ENCODE measurements around the gene PPP1CA.

PPP1CA gene

DNA sequence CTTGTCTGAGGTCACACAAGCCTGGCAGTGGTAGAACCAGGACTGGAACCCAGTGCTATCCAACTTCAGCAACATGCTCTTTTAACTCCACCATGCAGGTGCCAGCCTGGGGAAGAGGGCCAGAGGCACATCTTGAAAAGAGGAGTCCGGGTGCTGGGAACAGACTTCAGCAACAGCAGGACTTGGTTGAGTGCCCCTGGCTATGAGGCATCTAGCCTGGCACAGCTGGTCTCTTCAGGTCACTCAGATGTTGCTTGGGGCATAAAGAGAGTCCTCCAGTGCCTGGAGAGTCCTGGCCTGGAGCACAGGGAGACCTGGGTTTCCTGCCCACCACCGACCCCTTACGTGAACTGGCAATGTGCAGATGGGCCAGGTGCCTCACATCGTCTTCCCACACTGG lies 23.1 kb downstream of the PPP1CA start:
- H3K4me3 ChIP-seq (ENCODE audit: low read depth, low read length) = no peak overlapping the region

DNA sequence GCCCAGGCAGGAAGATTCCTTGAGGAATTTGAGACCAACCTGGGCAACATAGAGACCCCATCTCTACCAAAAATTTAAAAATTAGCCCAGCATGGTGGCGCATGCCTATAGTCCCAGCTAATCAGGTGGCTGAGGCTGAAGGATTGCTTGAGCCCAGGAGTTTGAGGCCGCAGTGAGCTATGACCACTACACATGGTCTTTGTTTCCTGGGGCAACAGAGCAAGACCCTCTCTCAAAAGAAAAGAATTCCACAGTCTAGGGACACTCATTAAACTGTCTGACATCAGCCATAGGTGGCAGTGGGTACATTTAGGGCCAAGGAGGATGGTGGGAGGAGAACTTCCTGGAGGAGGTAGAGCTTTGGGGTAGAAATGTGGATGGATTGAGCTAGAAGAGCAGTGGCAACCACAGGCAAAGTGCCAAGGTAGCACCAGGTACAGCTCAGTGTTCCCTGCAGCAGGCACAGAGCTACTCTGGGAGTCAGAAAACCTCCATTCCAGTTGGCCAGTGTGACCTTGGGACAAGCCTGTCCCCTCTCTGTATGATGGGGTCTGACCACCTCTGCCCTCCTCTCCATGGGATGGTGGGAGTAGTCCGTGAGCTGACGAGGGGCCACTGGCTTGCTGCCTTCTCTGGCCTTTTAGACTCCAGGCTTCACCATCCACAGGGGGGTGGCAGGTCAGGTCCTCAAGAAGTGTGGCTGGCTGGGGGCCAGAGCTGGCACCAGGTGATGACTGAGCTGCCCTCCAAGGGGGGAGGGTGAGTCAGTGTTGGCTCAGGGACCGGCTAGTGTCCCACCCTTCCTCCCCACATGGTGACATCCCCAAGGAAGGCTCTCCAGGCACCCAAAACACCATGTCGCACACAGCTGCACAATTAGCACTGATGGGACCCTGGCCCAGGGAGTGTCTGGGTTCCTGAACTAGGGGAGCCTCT lies 24.5 kb downstream of the PPP1CA start:
- DNase-seq (ENCODE audit: low read depth) = no peak
- no peak overlapping the region for H3K4me3 ChIP-seq (ENCODE audit: low read depth, low read length)
- TF ChIP-seq CTCF (IDR thresholded peaks at IDR 0.05; ENCODE audit: low read depth, low read length, missing control alignments) = no peak

More for the DNA sequence above, 23.1 kb downstream of the PPP1CA start:
- TF ChIP-seq CTCF (IDR thresholded peaks at IDR 0.05; ENCODE audit: low read depth, low read length, missing control alignments) = no peak
- DNase-seq (ENCODE audit: low read depth) = no peak

GRCh38 chr11:67376063-67376820 lies 25.4 kb downstream of the PPP1CA start:
- no peak overlapping the region for H3K4me3 ChIP-seq (ENCODE audit: low read depth, low read length)
- no peak for TF ChIP-seq CTCF (IDR thresholded peaks at IDR 0.05; ENCODE audit: low read depth, low read length, missing control alignments)
- no peak for DNase-seq (ENCODE audit: low read depth)

GRCh38 chr11:67375320-67376055 lies 26.2 kb downstream of the PPP1CA start:
- no peak for TF ChIP-seq CTCF (IDR thresholded peaks at IDR 0.05; ENCODE audit: low read depth, low read length, missing control alignments)
- no peak overlapping the region for H3K4me3 ChIP-seq (ENCODE audit: low read depth, low read length)
- no peak for DNase-seq (ENCODE audit: low read depth)

DNA sequence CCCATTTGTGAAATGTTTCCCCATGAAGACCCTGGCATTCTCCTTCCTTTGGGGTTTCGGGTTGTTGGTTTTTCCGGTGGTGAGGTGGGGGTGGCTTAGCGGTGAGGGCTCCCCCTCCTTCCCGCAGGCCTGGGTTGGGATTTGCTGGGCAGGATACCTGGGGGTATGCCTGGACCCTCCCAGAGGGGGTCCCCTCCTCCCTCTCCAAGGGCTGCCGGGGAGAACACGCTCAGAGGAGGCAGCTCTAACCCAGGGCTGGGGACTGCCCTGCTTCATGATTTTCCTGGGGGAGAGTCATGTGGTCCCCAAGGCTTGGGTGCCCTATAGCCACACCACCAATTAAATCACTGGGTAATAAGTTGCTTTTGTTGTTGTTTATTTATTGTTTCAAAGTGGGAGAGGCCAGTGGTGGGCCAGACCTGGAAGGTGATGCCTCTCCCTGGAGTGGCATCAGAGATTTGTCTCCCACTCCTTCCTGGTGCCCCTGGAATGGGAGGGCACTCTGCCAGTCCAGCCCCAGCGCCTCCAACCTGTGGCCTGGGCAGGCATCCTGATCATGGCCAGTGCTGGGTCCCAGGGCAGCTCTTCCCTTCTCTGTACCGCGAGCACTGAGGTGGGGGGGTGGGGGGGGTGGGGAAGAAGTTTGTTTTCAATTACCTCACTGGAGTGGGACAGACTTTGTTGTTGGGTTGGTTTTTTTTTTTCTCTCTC lies 26.9 kb downstream of the PPP1CA start:
- DNase-seq (ENCODE audit: low read depth) = no peak
- H3K4me3 ChIP-seq (ENCODE audit: low read depth, low read length) = no peak overlapping the region
- no peak for TF ChIP-seq CTCF (IDR thresholded peaks at IDR 0.05; ENCODE audit: low read depth, low read length, missing control alignments)

Data from GM12864 (cell line).